DMS 273 treated with DMSO at 0.1 percent for 48 hours (cell line): ENCODE data around the gene KCNK7.

Experiments
- DNase-seq: peaks from one replicate; lab custom pipeline; 2025; lab: John Stamatoyannopoulos, UW

Gene KCNK7

GRCh38 chr11:65588199-65589054 lies 7.2 kb downstream of the KCNK7 start:
- DNase-seq, result no peak

- DNase-seq, result peak; percentile 76
These were observed 8.9 kb downstream of the KCNK7 start for GRCh38 chr11:65586676-65587075.

- DNase-seq, result no peak
These were observed 9.4 kb downstream of the KCNK7 start for GRCh38 chr11:65586247-65586630.

- DNase-seq, result no peak
These were observed 10.0 kb downstream of the KCNK7 start for GRCh38 chr11:65585396-65586246.

GRCh38 chr11:65584723-65585171 lies 10.9 kb downstream of the KCNK7 start:
- DNase-seq, result no peak

GRCh38 chr11:65584106-65584505 lies 11.5 kb downstream of the KCNK7 start:
- DNase-seq, result no peak

GRCh38 chr11:65583589-65583988 lies 12.0 kb downstream of the KCNK7 start:
- DNase-seq, result no peak

- DNase-seq, result no peak
These were observed 13.7 kb downstream of the KCNK7 start for GRCh38 chr11:65581928-65582327.

- DNase-seq, result no peak
These were observed 14.8 kb downstream of the KCNK7 start for GRCh38 chr11:65580756-65581155.

- DNase-seq, result no peak
These were observed 15.4 kb downstream of the KCNK7 start for GRCh38 chr11:65580031-65580692.

GRCh38 chr11:65579291-65579690 lies 16.3 kb downstream of the KCNK7 start:
- no peak for DNase-seq

- no peak for DNase-seq
These were observed 16.9 kb downstream of the KCNK7 start for GRCh38 chr11:65578667-65579066.

- DNase-seq, result no peak
These were observed 17.5 kb downstream of the KCNK7 start for GRCh38 chr11:65578134-65578533.

- DNase-seq, result no peak
These were observed 17.9 kb downstream of the KCNK7 start for GRCh38 chr11:65577756-65578109.

- DNase-seq, result no peak
These were observed 18.5 kb downstream of the KCNK7 start for GRCh38 chr11:65576867-65577755.

GRCh38 chr11:65576232-65576866 lies 19.3 kb downstream of the KCNK7 start:
- no peak for DNase-seq

- no peak for DNase-seq
These were observed 19.9 kb downstream of the KCNK7 start, which contains the start of gene EHBP1L1 for GRCh38 chr11:65575568-65576231. TSS of gene EHBP1L1 (plus strand) at chr11:65576053. CDS start at chr11:65576303, 250 bp downstream.

GRCh38 chr11:65574811-65575567 lies 20.6 kb downstream of the KCNK7 start:
- DNase-seq, result no peak

GRCh38 chr11:65574109-65574810 lies 21.3 kb downstream of the KCNK7 start:
- no peak for DNase-seq
